TTC549 (cell line): ENCODE data around the gene ADGRD2.

Experiments used
- FAIRE-seq: peaks from 2 replicates; lab custom pipeline; 2012; peaks lifted over from hg19 to GRCh38; lab: Jason Lieb, UNC

The ADGRD2 gene

DNA sequence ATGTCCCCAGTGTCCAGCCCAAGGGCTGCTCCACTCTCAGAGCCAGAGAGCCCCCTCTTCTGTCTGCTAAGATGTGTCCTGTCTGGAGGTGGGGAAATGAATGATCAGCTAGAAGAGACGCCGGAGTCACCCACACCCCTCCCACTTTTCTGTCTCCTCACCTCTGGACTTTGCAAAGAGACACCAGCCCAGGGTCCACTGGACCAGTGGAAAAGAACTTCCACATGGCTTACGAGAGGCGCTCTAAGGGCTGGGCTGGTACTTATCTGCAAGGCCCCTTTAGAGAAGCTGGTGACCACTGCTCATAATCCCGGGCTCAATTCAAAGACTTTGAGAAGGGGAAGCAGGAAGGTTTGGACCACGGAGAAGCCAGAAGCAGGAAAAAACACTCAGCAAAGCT, 47.8 kb downstream of the ADGRD2 start:
- no peak for FAIRE-seq

DNA sequence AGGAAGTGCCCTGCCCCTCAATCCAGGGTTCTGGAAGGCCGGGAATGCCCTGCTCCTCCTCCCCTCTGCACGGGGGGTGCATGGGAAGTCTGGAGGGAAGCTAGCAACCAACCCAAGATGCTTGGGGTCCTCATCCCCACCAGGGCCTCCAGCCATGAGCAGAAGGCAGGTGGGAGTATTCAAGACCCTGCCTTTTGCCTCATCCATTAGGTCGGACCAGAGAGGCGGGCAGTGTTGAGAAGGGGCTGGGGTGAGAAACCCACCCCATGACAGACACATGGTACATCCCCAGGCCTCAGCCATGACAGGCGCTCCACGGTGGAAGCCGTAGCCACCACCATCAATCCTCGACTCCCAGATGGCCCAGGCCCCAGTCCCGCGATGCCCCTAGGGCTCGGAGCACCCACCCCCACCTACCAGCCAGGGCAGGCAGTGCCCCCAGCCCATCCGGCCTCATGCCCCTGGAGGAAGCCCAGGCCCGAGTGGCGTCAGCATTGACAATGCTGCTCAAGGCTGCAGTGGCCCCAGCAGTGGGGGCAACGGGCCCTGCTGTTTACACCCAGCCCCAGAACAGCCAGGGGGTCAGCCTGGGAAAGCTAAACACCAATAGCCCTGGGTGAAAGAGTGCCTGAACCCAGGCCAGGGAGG, 48.4 kb downstream of the ADGRD2 start:
- FAIRE-seq: no peak

DNA sequence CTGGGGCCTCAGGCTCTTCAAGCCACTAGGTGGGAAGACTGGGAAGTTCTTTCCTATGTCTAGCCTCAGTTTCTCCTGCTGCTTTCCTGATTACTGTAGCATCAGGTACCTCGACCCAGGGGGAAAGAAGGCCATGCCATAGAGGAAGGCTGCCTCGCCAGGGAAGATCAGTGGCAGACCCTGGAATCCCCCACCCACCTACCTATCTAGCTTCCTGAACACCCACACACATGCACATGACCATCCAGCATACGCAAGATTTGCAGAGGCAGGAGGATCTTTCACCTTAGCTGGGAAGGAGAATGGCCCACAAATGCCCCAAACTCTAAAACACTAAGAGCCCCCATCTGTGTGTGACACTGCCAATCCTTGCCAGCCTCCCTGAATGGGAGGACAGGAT, 49.0 kb downstream of the ADGRD2 start:
- FAIRE-seq: no peak

DNA sequence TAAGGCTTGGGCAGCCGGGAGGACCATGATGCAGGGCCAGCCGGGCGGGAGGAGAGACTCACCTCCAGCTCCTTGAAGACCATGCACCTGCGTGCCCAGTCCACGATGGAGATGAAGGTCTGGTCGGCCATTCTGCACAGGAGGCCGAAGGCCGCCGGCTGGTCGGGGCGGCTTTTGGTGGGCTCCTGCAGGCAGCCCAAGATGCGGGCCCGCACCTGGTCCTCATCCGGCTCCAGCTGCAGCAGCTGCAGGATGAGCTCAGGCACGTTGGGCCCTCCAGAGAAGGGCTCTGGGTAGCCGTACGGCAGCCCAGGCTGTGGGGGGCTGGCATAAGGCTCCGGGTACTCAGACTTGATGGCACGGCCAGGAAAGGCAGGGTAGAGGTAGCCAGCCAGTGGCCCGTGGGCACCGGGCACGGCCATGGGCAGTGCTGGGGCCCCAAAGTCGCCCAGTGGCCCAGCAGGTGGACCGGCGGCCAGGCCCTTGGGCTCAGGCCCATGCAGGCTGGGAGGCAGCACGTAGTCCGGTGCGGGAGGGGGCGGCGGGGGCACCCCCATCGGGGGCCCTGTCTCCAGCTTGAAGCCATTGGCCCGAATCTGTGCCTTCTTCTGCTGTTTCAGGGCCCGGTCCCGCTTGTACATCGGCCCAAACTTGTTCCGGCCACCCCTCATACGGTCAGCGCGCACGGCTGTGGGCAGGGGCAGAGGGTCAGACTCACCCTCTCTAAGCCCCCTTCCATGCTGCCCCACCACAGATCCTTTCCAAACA, 50.0 kb downstream of the ADGRD2 start:
- FAIRE-seq: no peak

DNA sequence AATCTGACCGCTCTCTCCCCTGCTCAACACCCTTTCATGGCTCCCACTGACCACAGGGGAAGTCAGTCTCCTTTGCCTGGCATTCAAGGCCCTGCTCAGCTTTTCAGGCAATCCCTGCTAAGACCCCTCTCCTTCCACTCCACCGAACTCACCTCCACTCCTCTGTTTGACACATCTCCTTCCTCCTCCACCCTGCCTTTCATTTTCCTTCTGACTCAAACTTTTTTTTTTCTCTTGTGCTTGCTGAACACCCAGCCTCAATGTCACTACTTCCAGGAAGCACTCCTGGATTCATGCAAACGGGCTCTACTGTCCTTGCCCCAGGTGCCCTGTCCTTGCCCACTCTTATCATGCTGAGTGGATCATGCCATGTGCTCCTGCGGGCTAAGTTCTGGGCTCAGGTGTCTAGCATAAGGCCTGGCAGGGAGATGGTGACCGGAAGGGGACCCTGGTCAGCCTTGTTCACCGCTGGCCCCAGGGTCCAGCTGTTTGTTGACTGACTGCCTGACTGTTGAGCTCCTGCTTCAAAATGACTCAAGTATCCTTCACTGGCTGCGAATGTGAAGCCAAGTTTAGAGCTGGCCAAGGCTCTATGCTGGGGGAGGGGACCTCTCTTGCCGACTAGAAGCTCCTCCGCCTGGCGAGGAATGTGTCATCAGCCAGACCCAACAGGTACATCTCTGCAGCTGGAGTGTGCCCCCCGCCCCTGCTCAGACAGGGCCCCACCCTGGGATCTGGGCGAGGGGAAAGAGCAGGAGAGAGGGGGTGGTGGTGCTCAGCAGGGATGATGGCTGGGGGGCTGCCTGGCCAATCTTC, 50.8 kb downstream of the ADGRD2 start:
- no peak for FAIRE-seq

DNA sequence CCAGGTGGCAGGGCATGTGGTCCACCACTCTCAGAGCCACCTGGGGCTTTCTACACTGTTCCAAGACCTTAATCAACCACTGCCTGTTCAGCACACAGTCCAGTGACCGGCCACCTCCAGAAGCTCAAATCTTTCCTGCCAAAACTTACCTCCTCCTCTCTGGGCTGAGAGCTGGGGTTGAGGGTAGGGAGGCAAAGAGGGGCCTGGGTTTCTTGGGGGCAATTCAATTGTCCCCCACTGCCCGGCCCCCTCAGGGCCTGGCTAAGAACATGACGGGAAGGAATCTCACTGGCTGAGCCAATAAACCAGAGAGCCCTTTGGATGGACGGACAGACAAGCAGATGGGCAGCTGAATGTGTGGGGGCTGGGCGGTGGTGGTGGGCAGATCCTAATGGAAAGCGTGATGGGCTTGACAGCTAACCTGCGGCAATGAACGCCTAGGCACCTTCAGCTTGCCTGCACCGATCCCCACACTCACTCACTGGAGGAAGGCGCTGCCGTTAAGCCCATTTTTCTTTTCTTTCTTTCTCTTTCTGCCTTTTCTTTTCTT, 51.6 kb downstream of the ADGRD2 start:
- no peak for FAIRE-seq

DNA sequence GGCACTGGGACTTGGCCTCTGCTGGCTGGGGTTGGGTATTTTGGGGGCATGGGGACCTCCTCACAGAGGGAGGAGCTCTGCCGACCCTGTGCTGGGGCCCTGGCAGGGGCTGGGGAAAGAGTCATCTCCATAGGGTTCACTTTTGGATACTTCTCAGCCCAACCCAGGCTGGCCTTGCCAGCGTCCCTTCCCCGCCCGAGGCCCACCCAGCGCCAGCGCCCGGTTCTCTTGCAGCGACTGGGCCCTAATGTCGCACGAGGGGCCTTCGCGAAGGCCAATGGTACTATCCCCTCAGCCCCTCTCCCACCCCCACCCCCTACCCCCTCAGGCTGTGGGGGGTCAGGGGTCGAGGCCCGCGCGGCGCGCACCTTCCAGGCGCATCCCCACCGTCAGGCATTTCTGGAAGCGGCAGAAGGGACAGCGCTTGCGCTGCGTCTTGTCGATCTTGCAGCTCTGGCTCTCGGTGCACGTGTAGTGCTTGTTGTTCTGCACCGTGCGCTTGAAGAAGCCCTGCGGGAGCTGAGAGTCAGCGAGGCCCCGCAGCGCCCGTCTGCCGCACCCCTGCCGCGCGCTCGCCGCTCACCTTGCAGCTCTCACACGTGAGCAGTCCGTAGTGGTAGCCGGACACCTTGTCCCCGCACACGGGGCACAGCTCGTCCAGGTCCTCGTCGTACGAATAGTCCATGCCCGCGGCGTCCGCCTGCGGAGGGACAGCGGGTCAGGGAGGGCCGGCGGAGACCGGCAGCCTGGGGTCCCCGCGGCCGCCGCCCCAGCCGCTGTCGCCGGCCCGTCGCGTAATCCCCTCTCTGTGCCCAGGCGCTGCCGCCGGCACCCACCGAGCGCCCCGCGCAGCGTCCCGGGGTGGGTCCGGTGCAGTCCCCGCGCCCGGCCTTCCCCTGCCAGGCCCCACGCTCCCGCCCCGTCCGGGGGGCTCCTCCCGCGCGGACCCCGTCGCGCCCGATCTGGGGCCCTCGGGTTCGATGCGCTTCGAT, 52.8 kb downstream of the ADGRD2 start:
- no peak for FAIRE-seq

DNA sequence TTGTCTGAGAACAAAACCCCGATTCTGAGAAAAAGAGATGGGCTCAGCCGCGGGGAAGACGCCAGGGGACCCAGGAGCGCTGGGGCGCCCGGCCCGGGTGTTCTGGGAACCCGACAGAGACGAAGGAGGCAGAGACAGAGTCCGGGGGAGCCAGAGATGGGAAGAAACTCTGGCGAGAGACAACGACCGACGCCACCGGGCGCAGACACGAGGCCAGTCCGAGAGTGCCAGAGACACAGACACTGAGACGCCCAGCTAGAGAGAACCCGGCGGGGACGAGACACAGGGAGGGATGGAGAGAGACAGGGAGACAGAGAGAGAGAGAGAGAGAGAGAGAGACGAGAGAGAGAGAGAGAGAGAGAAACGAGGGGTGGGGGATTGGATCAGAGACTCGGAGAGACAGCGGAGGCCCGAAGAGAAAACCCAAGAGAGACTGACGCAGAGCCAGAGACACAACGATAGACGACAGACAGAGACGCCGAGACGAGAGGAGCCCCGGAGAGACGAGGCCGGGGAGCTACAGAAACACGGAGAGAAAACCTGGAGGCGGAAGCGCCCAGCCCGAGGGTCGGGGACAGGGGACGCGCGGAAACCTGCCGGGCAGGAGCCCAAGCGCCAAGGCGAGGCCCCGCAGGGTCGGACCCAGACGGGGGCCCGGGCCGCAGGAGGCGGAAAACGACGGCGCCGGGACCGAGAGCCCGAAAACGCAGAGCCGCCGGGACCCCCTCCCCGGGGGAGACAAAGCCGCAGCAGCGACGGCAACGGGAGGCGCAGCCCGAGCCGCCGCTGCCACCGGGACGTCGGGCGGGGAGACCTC, 53.7 kb downstream of the ADGRD2 start:
- FAIRE-seq: no peak

DNA sequence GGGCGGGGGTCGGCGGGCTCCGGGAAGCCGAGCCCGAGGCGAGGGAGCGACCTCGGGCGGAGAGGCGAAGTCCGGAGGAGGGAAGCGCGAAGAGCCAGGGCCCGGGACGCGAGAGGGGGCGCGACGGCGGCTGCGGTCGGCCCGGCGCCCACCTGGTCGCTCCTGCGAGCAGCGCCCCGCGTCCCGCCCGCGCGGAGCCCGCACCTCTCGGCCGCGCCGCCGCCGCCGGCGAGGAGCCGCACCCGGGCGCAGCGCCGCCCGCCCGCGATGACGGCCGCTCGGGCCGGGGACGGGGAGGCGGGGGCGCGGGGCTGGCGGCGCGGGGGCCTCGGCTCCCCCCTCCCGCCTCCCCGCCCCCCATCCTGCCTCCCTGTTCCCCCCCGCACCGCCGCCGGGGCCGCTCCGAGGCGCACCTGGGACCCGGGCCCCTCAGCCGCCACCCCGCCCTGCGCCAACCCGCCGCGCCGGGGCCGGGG, 54.3 kb downstream of the ADGRD2 start:
- FAIRE-seq: no peak

DNA sequence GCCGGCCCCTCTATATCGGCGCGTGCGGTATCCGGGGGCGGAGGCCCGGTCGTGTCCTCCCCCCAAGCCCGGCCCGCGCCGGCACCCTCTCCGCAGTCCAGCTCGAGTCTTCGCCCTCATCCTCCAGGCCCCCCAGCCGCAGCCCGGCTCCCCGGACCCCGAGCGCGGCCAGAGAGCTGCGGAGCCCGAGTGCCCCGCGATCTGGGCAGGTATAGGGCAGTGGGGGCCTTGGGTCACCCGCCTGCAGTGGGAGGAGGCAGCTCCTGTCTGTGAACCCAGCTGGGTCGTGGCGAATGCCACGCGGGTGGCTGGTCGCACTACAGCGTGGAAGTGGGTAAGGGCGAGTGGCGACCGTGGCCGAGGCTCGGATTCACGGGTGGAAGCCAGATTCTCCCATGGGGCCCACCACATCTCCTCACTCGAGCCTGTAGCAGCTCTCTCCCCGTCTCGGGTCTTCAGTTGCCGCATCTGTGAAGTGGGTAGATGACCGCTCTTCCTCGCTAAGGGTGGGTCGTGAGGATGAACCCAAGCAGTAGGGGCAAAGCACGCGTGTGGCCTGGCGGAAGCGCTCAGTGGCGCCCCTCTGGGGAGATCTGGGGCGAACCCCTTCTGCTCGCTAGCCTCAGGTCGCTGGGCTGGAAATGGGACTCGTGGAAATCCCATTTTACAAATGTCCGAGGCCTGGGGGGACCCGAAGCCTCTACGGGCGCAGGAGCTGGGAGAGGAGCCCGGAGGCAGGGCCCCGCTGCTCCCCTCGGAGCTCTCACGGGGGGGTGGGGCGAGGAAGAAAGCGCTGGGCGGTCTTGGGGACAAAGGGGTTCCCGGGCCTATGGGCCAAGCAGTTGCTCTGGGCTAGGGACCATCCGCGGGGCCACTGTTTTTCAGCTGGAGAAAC, 55.0 kb downstream of the ADGRD2 start:
- FAIRE-seq: no peak

DNA sequence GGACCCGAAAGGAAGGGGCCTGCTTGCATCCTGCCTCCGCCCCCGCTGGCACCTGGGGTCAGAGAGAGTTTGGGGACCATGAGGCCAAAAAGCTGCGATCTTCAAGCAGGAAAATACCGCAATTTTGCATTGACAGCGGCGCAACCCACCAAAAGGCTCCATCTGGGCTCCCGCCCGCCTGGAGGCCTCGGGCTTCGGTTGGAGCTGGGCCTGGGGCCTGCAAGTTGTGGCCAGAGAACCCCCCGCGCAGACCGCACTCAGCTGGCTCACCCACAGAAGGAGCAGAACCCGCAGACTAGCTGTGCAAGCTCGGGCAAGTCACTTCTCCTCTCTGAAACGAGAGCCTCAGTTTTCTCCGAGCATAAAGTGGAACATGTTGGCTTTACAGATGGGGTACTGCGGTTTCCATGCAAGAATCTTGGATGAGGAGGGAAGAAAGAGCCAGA, 55.7 kb downstream of the ADGRD2 start:
- FAIRE-seq: no peak

DNA sequence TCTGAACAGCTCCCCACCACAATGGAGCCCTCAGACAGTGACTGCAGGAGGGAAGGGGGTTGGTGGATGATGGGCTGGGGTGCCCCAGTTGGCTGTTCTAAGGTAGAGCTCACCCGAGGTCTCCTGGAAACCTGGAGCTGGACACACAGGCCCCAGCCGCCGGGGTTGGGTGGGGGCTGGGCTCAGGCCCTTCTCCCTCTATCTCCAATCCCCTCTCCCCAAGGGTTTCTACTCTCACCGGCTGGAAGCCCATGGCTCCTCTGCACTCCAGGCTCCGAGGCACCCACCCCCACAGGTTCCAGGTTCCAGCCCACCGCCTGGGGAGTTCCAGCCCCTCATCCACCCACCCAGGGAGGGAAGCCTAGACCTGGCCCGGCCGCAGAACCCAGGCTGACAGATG, 56.2 kb downstream of the ADGRD2 start:
- FAIRE-seq: no peak

DNA sequence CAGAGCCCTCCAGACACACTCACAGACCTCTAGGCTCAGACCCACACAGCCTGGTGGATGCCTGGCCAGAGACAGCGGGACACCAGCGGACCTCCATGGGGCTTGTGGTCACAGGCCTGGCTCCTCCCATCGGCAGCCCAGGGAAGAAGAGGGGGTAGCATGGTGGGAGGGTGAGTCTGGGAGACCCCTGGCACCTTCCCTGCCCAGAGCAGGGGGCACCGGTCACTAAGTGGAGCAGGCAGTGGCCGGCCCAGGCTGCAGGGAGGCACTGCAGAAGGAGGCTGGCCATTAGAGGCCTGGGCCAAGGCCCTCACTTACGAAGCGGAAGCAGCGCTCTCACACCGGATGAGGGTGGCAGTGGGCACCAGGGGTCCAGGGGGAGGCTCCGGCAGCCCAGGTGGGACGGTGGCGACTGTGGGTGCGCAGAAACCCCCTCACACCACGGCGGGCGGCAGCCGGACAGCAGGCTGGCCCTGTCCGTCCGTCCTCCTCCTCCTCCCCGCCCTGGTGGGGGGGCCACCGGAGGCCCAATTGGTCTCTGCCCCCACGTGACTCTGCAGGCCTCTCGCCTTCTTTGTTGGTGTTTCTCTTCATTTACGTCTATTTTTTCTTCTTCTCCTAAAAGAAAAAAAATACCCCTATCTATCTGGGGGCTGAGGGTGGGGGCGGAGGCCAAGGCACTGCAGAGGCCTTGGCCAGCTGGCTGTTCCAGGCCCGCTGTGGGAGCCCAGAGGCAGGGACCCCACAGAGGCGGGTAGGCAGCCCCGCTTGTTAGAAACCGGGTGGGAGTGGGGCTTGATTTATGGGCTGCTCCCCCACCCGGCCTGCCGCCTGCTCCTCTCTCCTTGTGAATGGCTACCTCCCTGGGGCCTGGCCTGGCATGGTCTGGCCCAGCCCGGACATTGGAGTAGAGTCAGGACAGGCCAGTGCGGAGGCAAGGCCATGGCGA, 57.0 kb downstream of the ADGRD2 start, which contains the start of gene NR5A1:
Gene NR5A1 (minus strand): TSS at position 469 of the 949 bp plus-strand sequence. CDS start 4,004 bp downstream, outside the sequence.
- no peak for FAIRE-seq

DNA sequence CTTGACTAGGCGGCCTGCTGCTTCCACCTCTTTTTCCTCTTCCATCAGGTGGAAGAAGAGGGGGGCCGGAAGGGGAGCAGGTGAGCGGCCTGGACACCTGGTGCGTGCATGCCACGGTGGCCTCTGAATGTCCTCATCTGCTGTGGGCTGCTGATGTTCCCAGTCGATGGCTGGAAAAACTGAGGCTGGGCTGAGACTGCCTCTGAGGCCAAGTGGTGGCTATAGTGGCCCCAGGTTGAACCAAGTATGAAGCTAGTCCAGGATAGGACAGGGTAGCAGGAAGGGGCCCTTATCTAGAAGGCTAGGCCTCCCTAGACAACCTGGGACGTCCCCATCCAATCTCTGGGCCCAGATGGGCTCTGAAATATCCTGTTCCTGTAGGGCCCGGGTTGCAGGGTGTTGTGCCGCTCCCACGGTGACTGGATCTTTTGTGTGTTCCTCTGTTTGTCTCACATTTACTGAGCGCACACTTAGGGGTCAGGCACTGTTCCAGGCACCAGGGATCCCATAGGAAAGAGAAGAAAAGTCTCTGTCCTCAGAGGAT, 57.7 kb downstream of the ADGRD2 start:
- no peak for FAIRE-seq

DNA sequence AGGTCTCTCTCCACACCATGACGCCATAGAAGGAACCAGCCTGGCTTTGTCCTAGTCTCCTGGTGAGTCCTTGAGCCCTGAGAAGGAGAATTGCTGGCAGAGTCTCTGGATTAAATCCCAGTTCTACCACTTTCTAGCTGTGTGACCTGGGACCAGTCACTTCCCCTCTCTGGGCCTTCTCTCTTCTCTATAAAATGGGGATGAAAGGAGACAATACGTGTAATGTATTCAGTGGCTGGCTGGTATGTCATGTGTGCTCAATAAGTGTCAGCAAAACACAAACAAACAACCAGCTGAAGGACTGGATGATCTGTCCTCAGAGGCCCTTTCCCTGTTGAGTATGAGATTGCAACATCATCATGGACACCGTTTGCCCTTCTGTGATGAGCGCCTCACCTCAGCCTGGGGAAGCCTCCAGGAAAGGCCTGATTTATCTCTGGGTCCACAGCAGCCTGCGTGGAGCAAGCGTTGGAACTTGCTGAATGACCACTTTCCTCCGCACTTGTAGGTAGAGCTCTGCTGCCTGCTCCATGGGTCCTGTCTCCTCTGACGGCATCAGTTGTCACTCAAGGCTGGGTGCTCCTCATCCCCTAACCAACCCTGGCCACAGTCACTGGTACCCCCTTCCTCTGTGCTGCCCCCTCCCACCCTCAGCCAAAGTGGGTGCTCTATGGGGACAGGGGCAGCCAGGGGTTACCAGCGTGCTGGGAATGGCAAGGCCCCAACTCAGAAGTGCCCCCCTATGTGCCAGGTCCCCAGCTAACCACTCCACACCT, 60.6 kb downstream of the ADGRD2 start:
- FAIRE-seq: no peak

DNA sequence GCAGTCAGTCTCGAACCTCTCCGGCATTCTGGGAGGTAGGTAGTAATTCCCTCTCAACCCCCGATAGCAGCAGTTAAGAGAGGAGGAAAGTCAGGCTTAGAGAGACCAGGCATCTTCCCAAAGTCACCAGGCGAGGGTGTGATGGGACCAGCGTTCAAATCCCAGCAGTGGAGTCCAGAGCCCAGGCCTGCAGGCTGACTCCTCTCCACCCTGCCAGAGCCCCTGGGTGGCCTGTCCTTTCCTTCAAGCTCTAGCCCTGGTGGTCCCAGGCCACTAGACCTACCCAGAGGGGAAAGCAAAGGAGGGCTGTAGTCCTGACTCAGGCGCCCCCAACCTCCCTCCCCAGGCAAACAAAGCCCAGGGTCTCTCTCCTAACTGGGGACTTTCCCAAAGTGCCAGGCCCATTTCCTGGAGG, 61.2 kb downstream of the ADGRD2 start:
- FAIRE-seq: no peak
